Bronchus fibroblast of lung (primary cell): ENCODE data around the gene CBX1. TPM values are rescaled to one million over a fixed set of nuclear protein-coding genes. Genes with fewer than 3 reads are reported as not detected.

Source experiments
- total RNA-seq: library from RNA; depleted of rRNA; stranded (reverse); fragments of >200 nt; gene quantifications from 2 replicates; pipeline ENCODE4 v1.2.3, GENCODE V29; 2015

Gene CBX1
- total RNA-seq, result 51.7 and 65.4 TPM in 2 replicates

DNA sequence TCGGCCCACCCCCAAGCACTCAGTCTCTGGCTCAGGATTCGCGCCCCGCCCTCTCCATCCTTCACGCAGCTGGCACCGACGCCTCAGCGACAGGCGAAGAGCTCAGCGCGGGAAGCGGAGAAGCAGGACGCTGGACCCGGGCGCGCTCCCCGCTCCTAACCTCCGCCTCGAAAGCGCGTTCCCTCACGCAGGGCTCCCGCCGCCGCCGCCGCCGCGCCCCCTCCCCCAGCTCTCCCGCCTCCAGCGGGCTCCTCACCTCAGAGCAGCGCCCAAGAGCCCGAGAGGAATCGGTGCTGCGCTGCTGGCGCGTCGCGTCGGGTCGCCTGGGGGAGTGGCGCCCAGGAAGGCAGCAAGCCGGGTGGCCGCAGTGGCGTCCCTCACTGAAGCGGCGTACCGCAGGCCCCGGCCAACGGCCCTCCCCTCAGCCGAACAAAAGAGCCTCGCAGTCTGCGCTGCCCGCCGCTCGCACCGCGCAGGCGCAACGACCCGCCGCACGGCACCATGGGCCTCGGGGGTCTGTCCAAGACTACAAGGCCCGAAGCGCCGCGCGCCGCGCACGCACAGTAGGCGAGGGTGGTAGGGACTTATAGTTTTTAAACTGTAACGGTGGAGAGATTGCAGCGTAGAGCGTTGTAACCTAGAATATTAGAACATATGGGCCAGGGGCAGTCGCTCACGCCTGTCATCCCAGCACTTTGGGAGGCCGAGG, at the start of gene CBX1:
TSS of gene CBX1 (minus strand) at position 467 of the 709 bp plus-strand sequence. CDS start 24,474 bp downstream, outside the sequence.

DNA sequence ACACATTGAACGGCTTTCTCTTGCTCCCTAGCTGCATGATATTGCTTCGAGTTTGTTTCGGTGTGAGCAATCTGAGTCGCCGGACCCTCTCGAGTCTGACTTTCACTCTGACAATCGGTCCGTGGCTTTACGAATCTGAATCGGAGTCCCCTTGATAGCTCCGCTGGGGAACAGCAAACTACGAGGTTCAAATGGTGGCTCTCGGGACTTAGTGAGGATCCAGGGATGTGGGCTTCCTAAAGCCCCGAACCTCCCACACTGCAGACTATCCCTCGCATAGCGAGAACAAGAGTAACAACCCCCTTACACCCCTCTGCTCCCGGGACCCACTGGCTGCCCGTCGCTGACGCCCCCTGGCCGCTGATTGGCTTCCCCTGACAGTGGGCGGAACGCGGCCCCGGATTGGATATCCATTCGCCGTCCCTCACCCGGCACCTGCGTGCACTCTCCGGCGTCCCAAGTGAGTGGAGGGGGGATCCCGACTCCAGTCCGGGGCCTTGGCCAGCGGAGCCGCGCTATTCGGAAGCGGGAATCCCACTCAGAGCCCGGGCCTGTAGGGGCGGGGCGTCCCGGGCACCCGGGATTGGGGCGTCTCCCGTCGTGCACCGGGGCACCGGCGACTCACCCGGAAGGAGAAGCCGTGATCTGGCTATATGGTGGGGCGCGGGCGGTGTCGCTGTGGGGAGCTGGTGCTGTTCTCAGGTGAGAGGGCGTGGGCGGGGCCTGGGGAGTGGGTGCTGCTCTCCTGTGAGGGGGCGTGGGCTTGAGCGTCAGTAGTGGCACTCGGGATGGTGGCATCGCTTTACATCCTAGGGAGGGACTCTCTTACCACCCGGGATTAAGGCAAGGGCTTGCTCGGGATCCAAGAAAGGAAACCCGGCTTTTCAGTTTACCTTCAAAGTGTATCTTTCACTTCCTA, 6.1 kb upstream of the CBX1 start, which contains the start of gene SNX11:
TSS of gene SNX11 (plus strand) at position 630 of the 919 bp plus-strand sequence. CDS start 4,278 bp downstream, outside the sequence.

DNA sequence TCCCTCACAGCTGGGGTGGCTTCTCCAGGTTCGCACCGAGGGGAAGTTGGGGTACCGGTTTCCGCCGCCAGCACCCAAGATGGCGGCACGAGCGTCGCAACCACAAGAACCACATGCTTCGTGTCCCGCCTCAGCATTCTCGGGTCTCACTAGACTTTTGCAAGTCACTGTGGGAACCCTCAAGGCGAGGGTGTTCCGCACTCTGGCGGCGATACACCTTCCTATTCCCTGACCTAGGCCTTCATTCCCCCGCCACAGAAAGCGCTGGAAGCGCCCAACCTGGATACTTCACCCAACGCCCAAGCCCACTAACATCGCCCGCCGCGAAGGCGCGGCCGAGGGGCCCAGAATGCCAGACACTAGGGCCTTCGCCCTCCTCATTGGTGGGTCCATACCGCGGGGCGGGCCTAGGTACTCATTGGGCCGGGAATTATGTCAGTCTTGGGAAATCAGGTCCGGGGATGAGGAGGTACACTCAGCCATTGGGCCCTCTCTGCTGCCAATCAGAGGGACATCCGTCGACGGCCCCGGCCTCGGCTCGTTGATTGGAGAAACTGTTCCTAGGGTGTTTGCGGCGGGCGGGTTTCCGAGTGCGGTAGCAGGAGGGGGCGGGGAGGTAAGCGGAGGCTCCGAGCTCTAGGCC, 53.4 kb downstream of the CBX1 start, which contains the start of gene NFE2L1:
TSS of gene NFE2L1 (plus strand) at position 619 of the 643 bp plus-strand sequence. CDS start 2,760 bp downstream, outside the sequence.

DNA sequence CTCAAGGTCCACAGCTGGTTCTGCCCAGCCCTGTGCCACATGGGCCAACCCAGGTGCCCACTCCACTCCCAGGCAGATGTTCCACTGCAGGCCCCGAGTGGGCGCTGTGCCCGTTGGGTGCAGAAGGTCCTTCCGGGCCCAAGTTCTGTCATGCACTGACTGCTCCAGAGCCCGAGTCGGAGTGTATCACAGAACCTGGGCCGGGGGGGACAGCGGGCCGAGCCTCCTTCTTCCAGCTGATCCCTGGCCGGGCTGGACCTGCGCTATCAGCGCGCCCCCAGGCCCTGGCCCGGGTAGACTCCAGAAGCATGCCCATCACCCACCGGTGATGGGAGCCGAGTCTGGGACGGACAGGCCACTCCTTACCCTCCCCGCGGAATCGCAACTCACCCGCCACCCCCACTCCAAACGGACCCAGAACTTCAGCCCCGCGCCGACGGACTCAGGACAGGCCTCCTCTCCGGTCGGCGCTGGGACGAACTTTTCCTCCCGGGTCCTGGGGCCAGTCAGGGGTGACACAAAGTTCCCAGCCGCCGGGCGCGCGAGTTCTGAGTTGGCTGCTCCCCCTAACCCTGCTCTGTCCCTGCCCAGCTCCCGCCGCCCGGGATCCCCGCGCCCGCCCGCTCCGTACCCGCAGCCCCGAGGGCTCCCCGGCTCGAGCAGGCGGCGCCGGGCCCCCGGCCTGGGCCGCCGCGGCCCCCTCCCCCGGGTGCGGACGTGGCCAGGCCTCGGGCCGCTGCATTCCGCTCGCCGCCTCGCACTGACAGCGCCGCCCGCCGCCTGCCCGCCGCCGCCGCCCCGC, 64.0 kb downstream of the CBX1 start, which contains the start of gene COPZ2:
TSS of gene COPZ2 (minus strand) at position 762 of the 802 bp plus-strand sequence. CDS start at position 742, 20 bp downstream.

Other genes with a start within 250 kb of the CBX1 start
- 3.4 TPM in 2 replicates for gene SP2, start 205.2 kb downstream of the CBX1 start, total RNA-seq
- 27.2 and 27.9 TPM in 2 replicates for gene PNPO, start 159.9 kb downstream of the CBX1 start, total RNA-seq
- not detected in 2 replicates for gene PRR15L, start 143.6 kb downstream of the CBX1 start, total RNA-seq
- 76.0 and 78.7 TPM in 2 replicates for gene CDK5RAP3, start 130.4 kb downstream of the CBX1 start, total RNA-seq
- gene COPZ2, start 63.7 kb downstream of the CBX1 start, total RNA-seq, result 23.6 and 26.6 TPM in 2 replicates
- 73.6 and 76.1 TPM in 2 replicates for gene NFE2L1, start 53.1 kb downstream of the CBX1 start, total RNA-seq
- 8.9 and 10.1 TPM in 2 replicates for gene SNX11, start 6.3 kb upstream of the CBX1 start, total RNA-seq